ENCODE results near the gene ZNF616.

ZNF616 gene

GRCh38 chr19:52086481-52086880 lies 53.3 kb downstream of the ZNF616 start:
- no peak overlapping the region for H3K27ac ChIP-seq
- no peak for TF ChIP-seq CTCF (IDR thresholded peaks at IDR 0.05)
- H3K4me1 ChIP-seq = no peaks in the 10 kb centered on the region
- intact Hi-C loops (cut with DNase I; ENCODE audit: low total_unique reads) = no loop called here
- DNase-seq = no peak
- no peak overlapping the region for H3K4me3 ChIP-seq
- peaks cover 79 to 97% (median 95%) of the 10 kb centered on the region in 3 donors for H3K36me3 ChIP-seq
- H3K27me3 ChIP-seq = no peaks in the 10 kb centered on the region
- peaks cover 0 to 4% (median 0%) of the 10 kb centered on the region in 3 donors for H3K9me3 ChIP-seq

- Histone ChIP-seq H3K27me3 (no peaks in the 10 kb centered on the region), H3K27ac (no peak overlapping the region), H3K4me1 (no peaks in the 10 kb centered on the region), H3K4me3 (no peak overlapping the region), H3K9me3 (peaks cover 5 to 98% (median 49%) of the 10 kb centered on the region in 3 donors), H3K36me3 (peaks cover 98 to 100% (median 100%) of the 10 kb centered on the region in 3 donors)
- no peak for DNase-seq
- intact Hi-C loops (cut with DNase I; ENCODE audit: low total_unique reads) = no loop called here
- no peak for TF ChIP-seq CTCF (IDR thresholded peaks at IDR 0.05)
Measured at GRCh38 chr19:52070496-52070895, 69.2 kb downstream of the ZNF616 start.

GRCh38 chr19:52069653-52070052 lies 70.1 kb downstream of the ZNF616 start:
- no peaks in the 10 kb centered on the region for H3K4me1 ChIP-seq
- no peak overlapping the region for H3K27ac ChIP-seq
- H3K4me3 ChIP-seq = no peak overlapping the region
- DNase-seq = no peak
- H3K9me3 ChIP-seq = peaks cover 5 to 98% (median 55%) of the 10 kb centered on the region in 3 donors
- H3K27me3 ChIP-seq = no peaks in the 10 kb centered on the region
- peaks cover 98 to 100% (median 100%) of the 10 kb centered on the region in 3 donors for H3K36me3 ChIP-seq
- intact Hi-C loops (cut with DNase I; ENCODE audit: low total_unique reads) = no loop called here
- no peak for TF ChIP-seq CTCF (IDR thresholded peaks at IDR 0.05)

- H3K36me3 ChIP-seq = peaks cover 97 to 100% (median 100%) of the 10 kb centered on the region in 3 donors
- DNase-seq = no peak
- H3K4me1 ChIP-seq = no peaks in the 10 kb centered on the region
- H3K27me3 ChIP-seq = no peaks in the 10 kb centered on the region
- no peak for TF ChIP-seq CTCF (IDR thresholded peaks at IDR 0.05)
- no peak overlapping the region for H3K4me3 ChIP-seq
- no peak overlapping the region for H3K27ac ChIP-seq
- intact Hi-C loops (cut with DNase I; ENCODE audit: low total_unique reads) = no loop called here
- H3K9me3 ChIP-seq = peaks cover 5 to 100% (median 81%) of the 10 kb centered on the region in 3 donors
Measured at GRCh38 chr19:52066258-52066863, 73.4 kb downstream of the ZNF616 start.

- no peak overlapping the region for H3K27ac ChIP-seq
- no peaks in the 10 kb centered on the region for H3K27me3 ChIP-seq
- peaks cover 13 to 100% (median 87%) of the 10 kb centered on the region in 3 donors for H3K9me3 ChIP-seq
- intact Hi-C loops (cut with DNase I; ENCODE audit: low total_unique reads) = no loop called here
- no peaks in the 10 kb centered on the region for H3K4me1 ChIP-seq
- DNase-seq = no peak
- H3K4me3 ChIP-seq = no peak overlapping the region
- peaks cover 97% of the 10 kb centered on the region in 3 donors for H3K36me3 ChIP-seq
- TF ChIP-seq CTCF (IDR thresholded peaks at IDR 0.05) = no peak
Measured at GRCh38 chr19:52065399-52065798, 74.3 kb downstream of the ZNF616 start.
